Measurements from ENCODE around the gene SSRP1.

The SSRP1 gene

DNA sequence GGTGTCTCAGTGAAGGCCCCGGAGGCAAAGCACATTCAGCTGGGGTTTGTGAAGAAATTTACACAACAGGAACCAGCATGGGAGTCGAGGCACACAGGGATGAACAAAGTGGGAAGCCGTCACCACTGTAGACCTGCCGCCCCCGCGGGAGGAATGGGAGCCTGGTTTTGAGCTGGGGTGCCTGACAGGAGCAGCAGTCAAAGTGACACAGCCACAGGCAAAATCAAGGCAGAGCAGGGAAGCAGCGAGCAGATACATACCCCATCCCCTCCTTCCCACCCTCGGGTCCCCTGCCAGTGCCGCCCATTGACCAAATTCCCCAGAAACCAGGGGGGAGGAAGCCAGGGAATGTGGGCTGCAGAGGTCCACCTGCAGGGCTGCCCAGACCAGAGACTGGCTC lies 23.3 kb upstream of the SSRP1 start:
- H3K9ac ChIP-seq (ENCODE audit: low read depth, low read length) = no peak overlapping the region
- H3K27ac ChIP-seq (ENCODE audit: low read length) = no peak overlapping the region
- no peaks in the 10 kb centered on the region for H3K36me3 ChIP-seq (ENCODE audit: insufficient read depth, low read length)
- no peak for DNase-seq
- H4K20me1 ChIP-seq (ENCODE audit: insufficient read depth, low read length) = no peaks in the 10 kb centered on the region
- no peak overlapping the region for H3K4me3 ChIP-seq (ENCODE audit: low read depth in 1 of 2, low read length in 2 of 2)
- ATAC-seq (ENCODE audit: insufficient read depth, low read depth) = no peak
- H3K4me1 ChIP-seq (ENCODE audit: insufficient read depth, low read length) = no peaks in the 10 kb centered on the region
- H3K79me2 ChIP-seq (ENCODE audit: insufficient read depth, low read length) = no peaks in the 10 kb centered on the region
- H2AFZ ChIP-seq (ENCODE audit: low read depth, low read length) = no peak overlapping the region
- H3K4me2 ChIP-seq (ENCODE audit: insufficient read depth, low read length) = no peak overlapping the region
- no peaks in the 10 kb centered on the region for H3K9me3 ChIP-seq (ENCODE audit: insufficient read depth, low read length, severe bottlenecking)
- peaks cover 14% of the 10 kb centered on the region for H3K27me3 ChIP-seq (ENCODE audit: insufficient read depth, low read length, poor library complexity)
- TF ChIP-seq, protein P1, sequence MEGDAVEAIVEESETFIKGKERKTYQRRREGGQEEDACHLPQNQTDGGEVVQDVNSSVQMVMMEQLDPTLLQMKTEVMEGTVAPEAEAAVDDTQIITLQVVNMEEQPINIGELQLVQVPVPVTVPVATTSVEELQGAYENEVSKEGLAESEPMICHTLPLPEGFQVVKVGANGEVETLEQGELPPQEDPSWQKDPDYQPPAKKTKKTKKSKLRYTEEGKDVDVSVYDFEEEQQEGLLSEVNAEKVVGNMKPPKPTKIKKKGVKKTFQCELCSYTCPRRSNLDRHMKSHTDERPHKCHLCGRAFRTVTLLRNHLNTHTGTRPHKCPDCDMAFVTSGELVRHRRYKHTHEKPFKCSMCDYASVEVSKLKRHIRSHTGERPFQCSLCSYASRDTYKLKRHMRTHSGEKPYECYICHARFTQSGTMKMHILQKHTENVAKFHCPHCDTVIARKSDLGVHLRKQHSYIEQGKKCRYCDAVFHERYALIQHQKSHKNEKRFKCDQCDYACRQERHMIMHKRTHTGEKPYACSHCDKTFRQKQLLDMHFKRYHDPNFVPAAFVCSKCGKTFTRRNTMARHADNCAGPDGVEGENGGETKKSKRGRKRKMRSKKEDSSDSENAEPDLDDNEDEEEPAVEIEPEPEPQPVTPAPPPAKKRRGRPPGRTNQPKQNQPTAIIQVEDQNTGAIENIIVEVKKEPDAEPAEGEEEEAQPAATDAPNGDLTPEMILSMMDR (IDR thresholded peaks at IDR 0.05; ENCODE audit: borderline replicate concordance, extremely low read depth, low read length, poor library complexity, severe bottlenecking) = no peak

DNA sequence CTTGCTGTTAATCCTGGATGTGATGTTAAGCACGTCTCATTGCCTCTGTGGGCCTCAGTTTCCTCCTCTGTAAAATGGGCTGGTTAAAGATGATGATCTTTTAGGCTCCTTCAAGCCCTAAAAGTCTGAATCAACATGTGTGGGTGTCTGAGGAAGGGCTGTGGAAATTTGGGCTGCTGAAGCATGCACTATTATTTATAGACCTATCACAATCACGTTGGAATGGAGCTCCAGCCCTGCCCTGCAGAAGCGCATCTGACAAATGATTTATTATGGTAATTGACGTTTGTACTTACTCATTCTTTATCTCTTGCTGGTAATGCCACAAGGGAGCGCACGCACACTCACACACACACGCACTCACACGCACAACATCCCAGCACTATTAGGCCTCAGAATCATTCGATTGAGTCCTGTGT lies 22.9 kb upstream of the SSRP1 start:
- H3K9me3 ChIP-seq (ENCODE audit: insufficient read depth, low read length, severe bottlenecking) = no peaks in the 10 kb centered on the region
- H4K20me1 ChIP-seq (ENCODE audit: insufficient read depth, low read length) = no peaks in the 10 kb centered on the region
- H3K79me2 ChIP-seq (ENCODE audit: insufficient read depth, low read length) = no peaks in the 10 kb centered on the region
- no peak overlapping the region for H2AFZ ChIP-seq (ENCODE audit: low read depth, low read length)
- no peak overlapping the region for H3K4me3 ChIP-seq (ENCODE audit: low read depth in 1 of 2, low read length in 2 of 2)
- TF ChIP-seq, protein P1 (IDR thresholded peaks at IDR 0.05; ENCODE audit: borderline replicate concordance, extremely low read depth, low read length, poor library complexity, severe bottlenecking) = no peak
- no peak for TF ChIP-seq EZH2 (IDR thresholded peaks at IDR 0.05; ENCODE audit: borderline replicate concordance, low read depth, low read length, severe bottlenecking)
- ATAC-seq (ENCODE audit: insufficient read depth, low read depth) (no peak), DNase-seq (no peak)
- no peak overlapping the region for H3K9ac ChIP-seq (ENCODE audit: low read depth, low read length)
- H3K4me2 ChIP-seq (ENCODE audit: insufficient read depth, low read length) = no peak overlapping the region
- no peaks in the 10 kb centered on the region for H3K4me1 ChIP-seq (ENCODE audit: insufficient read depth, low read length)
- peaks cover 14% of the 10 kb centered on the region for H3K27me3 ChIP-seq (ENCODE audit: insufficient read depth, low read length, poor library complexity)
- no peaks in the 10 kb centered on the region for H3K36me3 ChIP-seq (ENCODE audit: insufficient read depth, low read length)
- H3K27ac ChIP-seq (ENCODE audit: low read length) = no peak overlapping the region

DNA sequence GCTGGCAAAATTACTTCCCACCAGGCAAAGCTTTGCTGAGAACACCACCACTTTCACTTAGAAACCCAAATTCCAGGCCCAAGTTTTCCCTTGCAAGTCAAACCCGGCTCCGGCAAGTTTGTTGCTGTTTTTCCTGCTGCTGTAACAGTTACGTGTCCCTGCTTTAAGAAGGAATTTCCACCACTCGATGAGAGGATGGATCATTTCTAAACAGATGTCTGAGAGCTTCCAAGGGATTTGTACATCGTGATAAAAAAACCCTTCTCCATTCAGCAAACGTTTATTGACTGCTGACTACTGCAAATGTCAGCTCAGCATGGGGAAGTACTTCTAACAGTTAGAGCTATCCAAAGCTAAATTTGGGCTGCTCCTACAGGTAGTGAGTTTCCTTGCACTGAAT lies 22.2 kb upstream of the SSRP1 start:
- TF ChIP-seq EZH2 (IDR thresholded peaks at IDR 0.05; ENCODE audit: borderline replicate concordance, low read depth, low read length, severe bottlenecking) = no peak
- TF ChIP-seq, protein P1 (IDR thresholded peaks at IDR 0.05; ENCODE audit: borderline replicate concordance, extremely low read depth, low read length, poor library complexity, severe bottlenecking) = no peak
- H3K79me2 ChIP-seq (ENCODE audit: insufficient read depth, low read length) = no peaks in the 10 kb centered on the region
- H3K27ac ChIP-seq (ENCODE audit: low read length) = no peak overlapping the region
- no peak overlapping the region for H3K9ac ChIP-seq (ENCODE audit: low read depth, low read length)
- ATAC-seq (ENCODE audit: insufficient read depth, low read depth) = no peak
- DNase-seq = no peak
- no peak overlapping the region for H3K4me2 ChIP-seq (ENCODE audit: insufficient read depth, low read length)
- H3K9me3 ChIP-seq (ENCODE audit: insufficient read depth, low read length, severe bottlenecking) = no peaks in the 10 kb centered on the region
- H3K36me3 ChIP-seq (ENCODE audit: insufficient read depth, low read length) = no peaks in the 10 kb centered on the region
- H3K4me3 ChIP-seq (ENCODE audit: low read depth in 1 of 2, low read length in 2 of 2) = no peak overlapping the region
- H4K20me1 ChIP-seq (ENCODE audit: insufficient read depth, low read length) = no peaks in the 10 kb centered on the region
- H2AFZ ChIP-seq (ENCODE audit: low read depth, low read length) = no peak overlapping the region
- H3K27me3 ChIP-seq (ENCODE audit: insufficient read depth, low read length, poor library complexity) = peaks cover 21% of the 10 kb centered on the region
- H3K4me1 ChIP-seq (ENCODE audit: insufficient read depth, low read length) = no peaks in the 10 kb centered on the region

DNA sequence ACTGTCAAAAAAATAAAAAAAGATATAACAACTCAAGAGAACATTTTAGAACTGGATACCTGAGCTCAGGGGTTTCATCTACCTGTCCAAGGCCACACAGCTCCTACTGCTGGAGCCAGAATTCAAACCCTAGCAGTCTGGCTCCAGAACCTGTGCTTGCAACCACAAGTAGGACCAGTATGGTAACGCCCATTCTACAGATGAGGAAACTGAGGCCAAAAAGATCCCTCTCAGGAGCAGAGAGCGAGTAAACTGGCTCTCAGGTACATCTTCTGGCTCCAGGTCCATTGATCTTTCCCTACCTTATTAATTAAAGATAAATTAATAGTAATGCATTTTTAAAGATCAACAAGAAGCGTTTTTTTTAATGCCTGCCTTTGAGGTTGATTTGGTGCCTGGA lies 21.6 kb upstream of the SSRP1 start:
- no peaks in the 10 kb centered on the region for H3K79me2 ChIP-seq (ENCODE audit: insufficient read depth, low read length)
- no peaks in the 10 kb centered on the region for H4K20me1 ChIP-seq (ENCODE audit: insufficient read depth, low read length)
- H3K36me3 ChIP-seq (ENCODE audit: insufficient read depth, low read length) = no peaks in the 10 kb centered on the region
- H3K9me3 ChIP-seq (ENCODE audit: insufficient read depth, low read length, severe bottlenecking) = no peaks in the 10 kb centered on the region
- DNase-seq = no peak
- H3K4me3 ChIP-seq (ENCODE audit: low read depth in 1 of 2, low read length in 2 of 2) = no peak overlapping the region
- H3K4me2 ChIP-seq (ENCODE audit: insufficient read depth, low read length) = no peak overlapping the region
- H2AFZ ChIP-seq (ENCODE audit: low read depth, low read length) = no peak overlapping the region
- TF ChIP-seq, protein P1 (IDR thresholded peaks at IDR 0.05; ENCODE audit: borderline replicate concordance, extremely low read depth, low read length, poor library complexity, severe bottlenecking) = no peak
- no peak for TF ChIP-seq EZH2 (IDR thresholded peaks at IDR 0.05; ENCODE audit: borderline replicate concordance, low read depth, low read length, severe bottlenecking)
- no peaks in the 10 kb centered on the region for H3K4me1 ChIP-seq (ENCODE audit: insufficient read depth, low read length)
- no peak overlapping the region for H3K27ac ChIP-seq (ENCODE audit: low read length)
- peaks cover 25% of the 10 kb centered on the region for H3K27me3 ChIP-seq (ENCODE audit: insufficient read depth, low read length, poor library complexity)
- no peak overlapping the region for H3K9ac ChIP-seq (ENCODE audit: low read depth, low read length)
- ATAC-seq (ENCODE audit: insufficient read depth, low read depth) = no peak
